Activated CD8-positive, alpha-beta T cell treated with anti-CD3 and anti-CD28 coated beads, Interleukin-2, amount 10 ng/mL, durations not matched to agents 7 days and 5 days (primary cell): ENCODE data around the gene ECHDC1. TPM values are rescaled to one million over a fixed set of nuclear protein-coding genes. Genes with fewer than 3 reads are reported as not detected.
A peak's percentile ranks its signal among the peaks of the same experiment; 100 is the strongest.

ENCODE experiments used
- ATAC-seq: fragments of 150-1000 bp; cut with Tn5 transposase; one replicate; pipeline ENCODE4 v1.10.0; 2021; ENCODE audit warnings: moderate library complexity
- CTCF ChIA-PET: fragments of 350-600 bp; sonication (Branson Sonifier 250); formaldehyde crosslinking; loops from one replicate; lab custom pipeline; 2021; ENCODE audit warnings: antibody characterized with exemption; lab: Charles Lee
- POLR2A ChIA-PET: fragments of 350-600 bp; sonication (Branson Sonifier 250); formaldehyde crosslinking; loops from one replicate; lab custom pipeline; 2021; ENCODE audit warnings: antibody characterized with exemption; lab: Charles Lee
- DNase-seq: peaks from one replicate; pipeline ENCODE4 v3.0.0-alpha.2; 2020
- H3K27ac Mint-ChIP-seq: one replicate; pipeline ENCODE4 v1.8.0; 2021; ENCODE audit warnings: mild to moderate bottlenecking, mixed read lengths
- H3K27me3 Mint-ChIP-seq: one replicate; pipeline ENCODE4 v1.8.0; 2021; ENCODE audit warnings: low read depth, mixed read lengths
- H3K36me3 Mint-ChIP-seq: one replicate; pipeline ENCODE4 v1.8.0; 2021; ENCODE audit warnings: low read depth, mixed read lengths
- H3K4me1 Mint-ChIP-seq: one replicate; pipeline ENCODE4 v1.8.0; 2021; ENCODE audit warnings: low read depth, mixed read lengths
- H3K4me3 Mint-ChIP-seq: one replicate; pipeline ENCODE4 v1.8.0; 2021; ENCODE audit warnings: mild to moderate bottlenecking, mixed read lengths
- H3K9me3 Mint-ChIP-seq: one replicate; pipeline ENCODE4 v1.8.0; 2022; ENCODE audit warnings: mixed read lengths; ENCODE audit not compliant: insufficient read depth
- total RNA-seq, 2 experiments: library from RNA; stranded (reverse); gene quantifications; one replicate each; pipeline ENCODE4 v1.2.3, GENCODE V29; 2021

ECHDC1 gene
- total RNA-seq, 2 experiments from 2014 or later, result 44.0 to 47.1 TPM

GRCh38 chr6:127366282-127367022 lies 23.0 kb upstream of the ECHDC1 start:
- Mint-ChIP-seq H3K27me3 (no peaks in the 10 kb centered on the region), H3K4me1 (no peaks in the 10 kb centered on the region), H3K9me3 (no peaks in the 10 kb centered on the region), H3K27ac (no peak overlapping the region), H3K36me3 (no peaks in the 10 kb centered on the region), H3K4me3 (no peak overlapping the region)
- DNase-seq (no peak), ATAC-seq (no peak)
- CTCF ChIA-PET, result no interaction called here
- POLR2A ChIA-PET, result no interaction called here

GRCh38 chr6:127365874-127366273 lies 22.5 kb upstream of the ECHDC1 start:
- Mint-ChIP-seq H3K27ac (no peak overlapping the region), H3K4me3 (no peak overlapping the region), H3K36me3 (no peaks in the 10 kb centered on the region), H3K9me3 (no peaks in the 10 kb centered on the region), H3K27me3 (no peaks in the 10 kb centered on the region), H3K4me1 (no peaks in the 10 kb centered on the region)
- CTCF ChIA-PET, result interaction anchor here (0.7 kb wide), 1 partner anchor 99 kb away, joined by 3 read pairs; the partner anchor contains the start of gene RNF146
- no peak for ATAC-seq
- DNase-seq, result no peak
- POLR2A ChIA-PET, result no interaction called here

GRCh38 chr6:127352524-127352923 lies 9.1 kb upstream of the ECHDC1 start:
- POLR2A ChIA-PET, result no interaction called here
- DNase-seq, result no peak
- CTCF ChIA-PET, result no interaction called here
- no peaks in the 10 kb centered on the region for H3K27me3 Mint-ChIP-seq
- H3K9me3 Mint-ChIP-seq, result peaks cover 35% of the 10 kb centered on the region
- H3K4me1 Mint-ChIP-seq, result no peaks in the 10 kb centered on the region
- no peak for ATAC-seq
- H3K4me3 Mint-ChIP-seq, result no peak overlapping the region
- H3K27ac Mint-ChIP-seq, result no peak overlapping the region
- peaks cover 8% of the 10 kb centered on the region for H3K36me3 Mint-ChIP-seq

GRCh38 chr6:127349980-127350379 lies 6.6 kb upstream of the ECHDC1 start:
- H3K4me3 Mint-ChIP-seq, result no peak overlapping the region
- no peak overlapping the region for H3K27ac Mint-ChIP-seq
- ChIA-PET CTCF (interaction anchor here (1.5 kb wide), 1 partner anchor 166 kb away, joined by 5 read pairs; no protein-coding TSS in a partner anchor), POLR2A (no interaction called here)
- DNase-seq (no peak), ATAC-seq (no peak)
- no peaks in the 10 kb centered on the region for H3K27me3 Mint-ChIP-seq
- peaks cover 8% of the 10 kb centered on the region for H3K36me3 Mint-ChIP-seq
- H3K4me1 Mint-ChIP-seq, result no peaks in the 10 kb centered on the region
- H3K9me3 Mint-ChIP-seq, result peaks cover 26% of the 10 kb centered on the region

GRCh38 chr6:127348028-127348661 lies 4.7 kb upstream of the ECHDC1 start:
- DNase-seq (no peak), ATAC-seq (no peak)
- Mint-ChIP-seq H3K27ac (no peak overlapping the region), H3K4me3 (no peak overlapping the region), H3K36me3 (peaks cover 4% of the 10 kb centered on the region), H3K4me1 (no peaks in the 10 kb centered on the region), H3K9me3 (peaks cover 17% of the 10 kb centered on the region), H3K27me3 (no peaks in the 10 kb centered on the region)
- ChIA-PET POLR2A (no interaction called here), CTCF (no interaction called here)

- no peak for ATAC-seq
- H3K9me3 Mint-ChIP-seq, result peaks cover 7% of the 10 kb centered on the region
- ChIA-PET CTCF (no interaction called here), POLR2A (no interaction called here)
- peaks cover 4% of the 10 kb centered on the region for H3K36me3 Mint-ChIP-seq
- no peak overlapping the region for H3K27ac Mint-ChIP-seq
- H3K4me3 Mint-ChIP-seq, result no peak overlapping the region
- H3K27me3 Mint-ChIP-seq, result no peaks in the 10 kb centered on the region
- no peaks in the 10 kb centered on the region for H3K4me1 Mint-ChIP-seq
- no peak for DNase-seq
These were observed 3.8 kb upstream of the ECHDC1 start for GRCh38 chr6:127347178-127347577.

- POLR2A ChIA-PET, result no interaction called here
- peaks cover 6% of the 10 kb centered on the region for H3K9me3 Mint-ChIP-seq
- CTCF ChIA-PET, result no interaction called here
- DNase-seq, result no peak
- ATAC-seq, result no peak
- H3K4me3 Mint-ChIP-seq, result no peak overlapping the region
- peaks cover 7% of the 10 kb centered on the region for H3K36me3 Mint-ChIP-seq
- H3K27ac Mint-ChIP-seq, result no peak overlapping the region
- no peaks in the 10 kb centered on the region for H3K4me1 Mint-ChIP-seq
- H3K27me3 Mint-ChIP-seq, result no peaks in the 10 kb centered on the region
These were observed 2.1 kb upstream of the ECHDC1 start for GRCh38 chr6:127345521-127345920.

- ATAC-seq (peak; percentile 13), DNase-seq (peak; percentile 30)
- POLR2A ChIA-PET, result interaction anchor here (0.6 to 1.3 kb wide), 4 partner anchors 11 to 172 kb away, joined by 3 to 8 read pairs (median 4); partner anchors contain the start of gene RNF146
- no peaks in the 10 kb centered on the region for H3K27me3 Mint-ChIP-seq
- H3K4me3 Mint-ChIP-seq, result no peak overlapping the region
- no peaks in the 10 kb centered on the region for H3K4me1 Mint-ChIP-seq
- CTCF ChIA-PET, result interaction anchor here (1.0 to 1.6 kb wide), 5 partner anchors 11 to 172 kb away, joined by 3 to 9 read pairs (median 4); no protein-coding TSS in a partner anchor
- peaks cover 3% of the 10 kb centered on the region for H3K36me3 Mint-ChIP-seq
- H3K9me3 Mint-ChIP-seq, result no peaks in the 10 kb centered on the region
- H3K27ac Mint-ChIP-seq, result no peak overlapping the region
These were observed 625 bp upstream of the ECHDC1 start for GRCh38 chr6:127343809-127344659.

- POLR2A ChIA-PET, result interaction anchor here (1.2 to 1.5 kb wide), 2 partner anchors 76 to 174 kb away, joined by 4 to 8 read pairs; partner anchors contain the start of gene RNF146
These were observed 988 bp downstream of the ECHDC1 start for GRCh38 chr6:127342296-127342945.

GRCh38 chr6:127341471-127342202 lies 1.8 kb downstream of the ECHDC1 start:
- no peak for DNase-seq
- Mint-ChIP-seq H3K4me3 (no peak overlapping the region), H3K27ac (no peak overlapping the region), H3K36me3 (peaks cover 3% of the 10 kb centered on the region), H3K27me3 (no peaks in the 10 kb centered on the region), H3K4me1 (no peaks in the 10 kb centered on the region), H3K9me3 (no peaks in the 10 kb centered on the region)
- POLR2A ChIA-PET, result interaction anchor here (1.2 to 1.5 kb wide), 2 partner anchors 75 to 175 kb away, joined by 4 to 8 read pairs; partner anchors contain the start of gene RNF146
- ATAC-seq, result no peak
- CTCF ChIA-PET, result interaction anchor here (0.6 to 2.9 kb wide), 6 partner anchors 9 to 175 kb away, joined by 3 to 12 read pairs (median 6); partner anchors contain the start of gene RNF146

More at GRCh38 chr6:127342296-127342945, 988 bp downstream of the ECHDC1 start:
- Mint-ChIP-seq H3K4me1 (no peaks in the 10 kb centered on the region), H3K36me3 (peaks cover 3% of the 10 kb centered on the region), H3K4me3 (no peak overlapping the region), H3K9me3 (no peaks in the 10 kb centered on the region), H3K27me3 (no peaks in the 10 kb centered on the region), H3K27ac (no peak overlapping the region)
- DNase-seq (no peak), ATAC-seq (no peak)
- CTCF ChIA-PET, result interaction anchor here (1.0 to 2.9 kb wide), 4 partner anchors 9 to 174 kb away, joined by 6 to 12 read pairs (median 10); partner anchors contain the start of gene RNF146
